IPS DF 19.7 (cell line): Measurements from ENCODE around the gene SLC35F3.

ENCODE experiments used
- DNase-seq: peaks from one replicate; pipeline ENCODE4 v3.0.0-alpha.2; 2013; ENCODE audit warnings: low read depth, low spot score

Gene SLC35F3

DNA sequence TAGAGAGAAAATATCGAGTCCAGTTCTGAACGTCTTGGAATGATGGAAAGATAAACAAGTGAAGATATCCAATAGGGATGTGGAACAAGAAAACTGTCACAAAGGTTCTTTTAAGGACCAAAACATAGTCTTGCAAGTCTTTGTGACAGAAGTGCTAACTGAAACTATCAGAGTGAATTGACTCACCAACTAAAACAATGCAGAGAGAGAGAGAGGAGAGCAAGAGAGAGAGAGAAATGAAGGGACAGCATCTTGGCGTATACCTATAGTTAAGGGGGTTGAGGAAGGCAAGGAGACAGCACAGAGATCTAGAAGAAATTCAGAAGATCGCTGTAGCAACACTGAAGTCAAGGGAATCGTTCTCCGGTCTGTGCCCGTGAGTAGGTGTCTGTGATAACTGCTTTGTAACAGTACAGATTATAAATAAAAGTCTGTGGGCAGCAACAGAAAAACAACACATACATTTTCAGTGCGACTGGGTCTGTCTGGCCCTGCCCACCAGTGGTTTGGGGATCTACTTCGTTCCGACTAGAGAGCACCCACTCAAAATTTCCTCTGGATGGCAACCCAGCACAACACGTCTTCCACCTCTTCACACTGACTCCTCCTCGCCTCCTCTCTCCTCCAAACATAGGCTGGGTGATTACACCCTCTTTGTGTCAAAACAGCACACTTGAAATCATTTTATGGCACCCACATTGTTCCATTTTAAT is 464.0 kb downstream of the SLC35F3 start:
- no peak for DNase-seq

DNA sequence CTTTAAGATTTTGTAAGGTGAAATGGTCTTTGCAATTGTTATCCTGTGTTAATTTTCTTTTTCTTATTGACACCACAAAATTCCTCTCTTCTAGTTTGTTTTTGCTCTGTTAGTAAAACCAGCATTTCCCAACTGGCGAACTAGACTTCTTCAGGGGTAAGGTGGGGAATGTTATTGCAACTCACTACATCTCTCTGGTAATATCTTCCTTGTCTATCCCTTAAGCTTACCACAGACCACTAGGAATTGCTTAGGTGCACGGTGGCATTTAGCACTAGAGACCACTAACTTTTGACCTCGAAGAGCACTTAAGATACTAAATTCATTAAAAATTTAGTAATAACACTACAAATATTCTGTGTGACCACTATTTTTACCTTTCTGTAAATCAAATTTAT is 464.6 kb downstream of the SLC35F3 start:
- no peak for DNase-seq

DNA sequence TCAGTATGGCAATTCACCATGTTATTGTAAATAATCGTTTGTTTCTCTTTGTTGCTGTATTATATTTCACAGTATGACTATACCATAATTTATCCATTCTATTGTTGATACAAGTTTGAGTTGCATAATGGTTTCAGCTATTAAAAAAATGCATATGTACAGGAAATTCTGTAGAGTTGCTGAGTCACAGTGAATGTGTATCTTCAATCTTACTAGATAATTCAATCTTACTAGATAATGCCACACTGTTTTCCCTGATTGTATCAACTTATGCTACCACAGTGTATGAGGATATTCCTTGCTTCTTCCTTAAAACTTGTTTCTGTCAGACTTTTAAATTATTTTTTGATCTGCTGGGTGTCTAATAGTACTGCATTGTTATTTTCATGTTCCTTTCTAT is 465.3 kb downstream of the SLC35F3 start:
- DNase-seq, result no peak

DNA sequence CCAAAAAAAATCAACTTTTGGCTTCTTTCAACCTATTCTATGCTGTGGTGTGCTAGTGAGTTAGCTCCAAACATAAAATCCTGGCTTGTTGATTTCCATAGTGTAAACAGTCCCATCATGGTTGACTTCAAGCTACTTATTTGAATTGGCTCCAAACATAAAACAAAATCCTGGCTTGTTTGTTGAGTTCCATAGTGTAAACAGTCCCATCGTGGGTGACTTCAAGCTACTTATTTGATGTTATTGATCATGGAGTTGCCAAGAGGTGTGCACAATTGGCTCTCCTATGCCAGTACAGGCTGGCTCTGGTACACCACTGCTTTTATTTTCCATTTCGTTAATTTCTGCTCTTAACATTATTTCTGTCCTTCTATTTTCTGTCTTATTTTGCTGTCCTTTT is 466.9 kb downstream of the SLC35F3 start:
- DNase-seq, result no peak

DNA sequence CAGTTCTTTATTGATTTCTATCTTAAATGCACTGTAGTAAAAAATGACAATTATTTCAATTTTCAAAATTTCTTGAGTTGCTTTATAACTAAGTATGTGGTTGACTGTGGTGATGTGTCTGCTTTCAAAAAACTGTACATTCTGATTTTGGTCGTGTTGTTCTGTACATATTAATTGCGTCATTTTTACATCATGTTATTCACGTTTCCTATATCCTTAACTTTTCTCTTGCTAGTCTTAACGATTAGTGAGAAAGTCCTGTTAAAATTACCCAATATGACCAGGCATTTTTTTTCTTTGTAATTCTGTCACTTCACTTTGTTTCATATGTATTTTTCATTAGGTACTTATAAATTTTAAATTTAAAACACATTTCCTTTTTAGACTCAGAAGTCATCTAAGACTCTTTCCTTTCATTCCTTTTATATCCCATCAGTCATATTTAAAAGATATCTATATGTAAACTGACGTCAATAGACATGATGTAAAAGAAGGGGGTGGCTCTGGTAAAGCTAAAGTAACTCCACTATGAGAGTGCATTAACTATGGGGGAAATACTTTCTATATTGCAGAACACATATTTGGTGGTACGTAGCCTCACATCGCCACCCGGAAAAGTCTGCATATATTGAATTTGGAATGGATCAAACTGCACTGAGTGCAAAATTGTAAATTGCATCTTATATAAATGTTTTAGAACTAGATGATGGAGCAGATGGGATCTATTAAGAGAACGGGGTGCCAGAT is 467.7 kb downstream of the SLC35F3 start:
- no peak for DNase-seq

DNA sequence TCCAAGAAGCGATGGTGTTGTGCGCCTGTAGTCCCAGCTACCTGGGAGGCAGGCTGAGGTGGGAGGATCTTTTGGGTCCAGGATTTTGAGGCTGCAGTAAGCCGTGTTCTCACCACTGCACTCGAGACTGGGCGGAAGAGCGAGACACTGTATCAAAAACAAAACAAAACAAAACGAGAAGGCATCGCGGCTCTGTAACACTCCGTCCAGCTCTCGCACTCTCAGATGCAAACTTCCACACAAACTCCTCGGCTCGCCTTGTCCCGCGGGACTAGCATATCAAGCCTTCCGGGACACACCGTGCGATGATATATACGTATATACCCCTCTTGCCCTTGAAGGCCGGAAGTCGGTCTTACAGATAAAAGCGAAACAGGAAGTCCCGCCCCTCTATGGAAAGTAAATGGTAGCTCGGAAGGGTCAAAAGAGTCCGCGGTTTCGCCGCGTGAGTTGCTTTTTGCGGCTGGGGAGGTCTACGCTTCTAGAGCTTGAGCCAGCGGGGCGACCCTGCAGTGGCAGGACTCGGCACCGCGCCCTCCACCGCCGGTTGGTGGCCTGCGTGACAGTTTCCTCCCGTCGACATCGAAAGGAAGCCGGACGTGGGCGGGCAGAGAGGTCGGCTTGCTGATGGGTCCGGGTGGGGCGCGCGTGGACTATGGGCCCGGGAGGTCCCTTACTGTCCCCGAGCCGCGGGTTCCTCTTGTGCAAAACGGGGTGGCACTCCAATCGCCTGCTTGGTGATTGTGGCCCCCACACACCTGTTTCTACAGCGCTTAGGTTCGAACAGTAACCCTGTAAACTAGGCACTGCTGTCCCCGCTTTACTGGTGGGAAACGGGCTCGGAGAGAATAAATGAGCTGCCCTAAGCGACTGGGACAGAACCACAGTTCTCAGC is 468.8 kb downstream of the SLC35F3 start, which contains the start of gene COA6:
TSS of gene COA6 (plus strand) at position 393 of the 895 bp plus-strand sequence. CDS start at position 404, 11 bp downstream.
- peak; percentile 90 for DNase-seq

DNA sequence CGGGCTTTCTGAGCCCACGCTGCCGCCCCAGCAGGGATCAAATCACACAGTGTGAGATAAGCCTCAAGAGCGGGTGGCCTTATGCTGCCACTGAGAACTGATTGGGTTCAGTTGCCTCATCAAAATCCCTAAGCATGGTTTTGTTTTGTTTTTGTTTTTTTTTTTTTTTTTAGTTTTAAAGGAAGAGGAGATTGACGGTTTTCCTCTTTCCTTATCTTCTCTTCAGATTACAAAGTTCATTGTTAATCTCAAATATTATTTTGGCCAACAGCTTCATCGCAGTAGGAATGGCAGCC is 469.4 kb downstream of the SLC35F3 start:
- no peak for DNase-seq
